PC-9 (cell line): ENCODE results near the gene SPRR2D. TPM values are rescaled to one million over a fixed set of nuclear protein-coding genes. Genes with fewer than 3 reads are reported as not detected.
"Not testable (repeated sequence)": the region's sequence is repeated elsewhere in the genome, so short reads cannot be mapped to it uniquely, and the experiment has no call there.

Source experiments
- BruUV-seq: library from RNA; stranded (reverse); fragments of 400-500 nt; replicated peaks from 2 replicates; lab custom pipeline; 2021; lab: Mats Ljungman, UMichigan
- CTCF ChIA-PET: fragments of 300-600 bp; sonication (Branson Sonifier 250); formaldehyde crosslinking; loops from one replicate; lab custom pipeline; 2022; ENCODE audit warnings: antibody characterized with exemption; lab: Charles Lee
- POLR2A ChIA-PET: fragments of 300-600 bp; sonication (Branson Sonifier 250); formaldehyde crosslinking; loops from one replicate; lab custom pipeline; 2022; ENCODE audit warnings: antibody characterized with exemption; ENCODE audit not compliant: unreplicated experiment; lab: Charles Lee
- DNase-seq, 2 experiments: peaks; one replicate each; pipeline versions ENCODE4 v3.0.0 to v3.0.0-alpha.2; 2015 to 2022; ENCODE audit warnings: mixed read lengths in 1 of 2
- H2AFZ ChIP-seq: fragments of 200-600 bp; sonication (generic); 2 replicates; pipeline ENCODE4 v1.8.1; 2017; ENCODE audit warnings: antibody characterized with exemption
- H3F3A ChIP-seq: fragments of 200-600 bp; sonication (generic); 2 replicates; pipeline ENCODE4 v1.8.1; 2017; ENCODE audit warnings: antibody characterized with exemption, mild to moderate bottlenecking, low read depth; ENCODE audit not compliant: insufficient read depth
- H3K27ac ChIP-seq: fragments of 200-600 bp; sonication (generic); 2 replicates; pipeline ENCODE4 v1.6.1; 2016; ENCODE audit warnings: mixed run types
- H3K27me3 ChIP-seq: fragments of 200-600 bp; sonication (generic); 2 replicates; pipeline ENCODE4 v1.6.1; 2016; ENCODE audit warnings: low read depth, mixed run types; ENCODE audit not compliant: insufficient read depth
- H3K36me3 ChIP-seq: fragments of 200-600 bp; sonication (generic); 2 replicates; pipeline ENCODE4 v1.6.1; 2016; ENCODE audit warnings: low read depth, mixed run types
- H3K4me1 ChIP-seq: fragments of 200-600 bp; sonication (generic); replicated peaks from 2 replicates; pipeline ENCODE4 v1.6.1; 2016; ENCODE audit warnings: mixed run types; ENCODE audit not compliant: insufficient read depth
- H3K4me2 ChIP-seq: fragments of 200-600 bp; sonication (generic); 2 replicates; pipeline ENCODE4 v1.6.1; 2017; ENCODE audit warnings: mixed run types
- H3K4me3 ChIP-seq: fragments of 200-600 bp; sonication (generic); 2 replicates; pipeline ENCODE4 v1.6.1; 2016; ENCODE audit warnings: mixed run types
- H3K79me2 ChIP-seq: fragments of 200-600 bp; sonication (generic); 2 replicates; pipeline ENCODE4 v1.6.1; 2017; ENCODE audit warnings: low read depth, mixed run types
- H3K9me2 ChIP-seq: fragments of 200-600 bp; sonication (generic); 2 replicates; pipeline ENCODE4 v1.8.1; 2017; ENCODE audit warnings: mild to moderate bottlenecking; ENCODE audit not compliant: insufficient read depth
- H3K9me3 ChIP-seq: fragments of 200-600 bp; sonication (generic); 2 replicates; pipeline ENCODE4 v1.8.1; 2016; ENCODE audit warnings: low read depth; ENCODE audit not compliant: insufficient read depth
- H4K20me1 ChIP-seq: fragments of 200-600 bp; sonication (generic); 2 replicates; pipeline ENCODE4 v1.8.1; 2017; ENCODE audit not compliant: insufficient read depth
- CTCF ChIP-seq: fragments of 200-600 bp; sonication (generic); conservative IDR thresholded peaks from 2 replicates; pipeline ENCODE4 v1.6.1; 2017; ENCODE audit warnings: mixed run types, antibody characterized with exemption, mild to moderate bottlenecking, moderate library complexity
- EZH2 ChIP-seq: fragments of 200-600 bp; sonication (generic); IDR thresholded peaks from 2 replicates; pipeline ENCODE4 v1.8.0; 2017; ENCODE audit warnings: antibody characterized with exemption, low read depth
- intact Hi-C: fragments of 100-400 bp; cut with micrococcal nuclease; formaldehyde crosslinking; loops from one replicate; pipeline ENCODE4 v1.10.0; 2022; ENCODE audit not compliant: unreplicated experiment
- total RNA-seq: library from RNA; stranded (reverse); gene quantifications from 2 replicates; pipeline ENCODE4 v1.2.3, GENCODE V29; 2021

SPRR2D gene
- total RNA-seq, 1 experiment from 2014 or later, result not detected

GRCh38 chr1:153025797-153026196 lies 15.1 kb downstream of the SPRR2D start:
- CTCF ChIA-PET, result no interaction called here

DNA sequence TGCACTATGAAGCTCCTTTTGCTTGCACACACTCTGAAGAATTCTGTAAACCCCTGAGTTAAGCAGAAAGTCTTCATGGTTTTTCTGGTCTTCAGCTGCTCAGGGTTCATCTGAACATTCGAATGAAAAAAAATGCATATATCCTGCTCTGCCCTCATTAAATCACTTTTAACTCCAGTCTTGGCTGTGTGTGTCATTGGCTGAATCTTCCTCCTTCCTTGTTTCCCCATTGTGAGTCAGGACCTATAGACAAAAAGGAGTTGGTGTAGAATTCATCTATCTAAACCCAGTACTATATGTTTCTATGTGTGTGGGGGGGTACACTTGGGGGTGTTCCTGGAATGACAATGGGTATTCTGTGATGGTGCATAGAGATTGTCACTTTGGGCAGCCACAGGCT lies 16.5 kb downstream of the SPRR2D start:
- ChIA-PET POLR2A (no interaction called here), CTCF (no interaction called here)
- no TSS peak for BruUV-seq
- Histone ChIP-seq H3K4me1 (no peaks in the 10 kb centered on the region), H4K20me1 (no peaks in the 10 kb centered on the region), H3K27ac (no peak overlapping the region), H3K79me2 (no peaks in the 10 kb centered on the region), H3K9me2 (0 out of 2 replicates have a peak, but pooled peaks cover 5% of the 10 kb centered on the region), H3K36me3 (no peaks in the 10 kb centered on the region), H2AFZ (no peak overlapping the region), H3K4me2 (no peak overlapping the region), H3K9me3 (no peaks in the 10 kb centered on the region), H3F3A (no peaks in the 10 kb centered on the region), H3K4me3 (no peak overlapping the region), H3K27me3 (no peaks in the 10 kb centered on the region)
- intact Hi-C loops, result no loop called here
- no peak for DNase-seq
- no peak for TF ChIP-seq CTCF
- no peak for TF ChIP-seq EZH2

More at GRCh38 chr1:153025797-153026196, 15.1 kb downstream of the SPRR2D start:
- H3K27ac ChIP-seq, result no peak overlapping the region
- no peaks in the 10 kb centered on the region for H3K79me2 ChIP-seq
- no peak overlapping the region for H3K4me2 ChIP-seq
- 0 out of 2 replicates have a peak, but pooled peaks cover 5% of the 10 kb centered on the region for H3K9me2 ChIP-seq
- no TSS peak for BruUV-seq
- POLR2A ChIA-PET, result no interaction called here
- no peak for TF ChIP-seq EZH2
- no peak for TF ChIP-seq CTCF
- no peaks in the 10 kb centered on the region for H3K36me3 ChIP-seq
- H2AFZ ChIP-seq, result no peak overlapping the region
- H3K4me3 ChIP-seq, result no peak overlapping the region
- intact Hi-C loops, result no loop called here
- H3F3A ChIP-seq, result no peaks in the 10 kb centered on the region
- no peaks in the 10 kb centered on the region for H4K20me1 ChIP-seq
- H3K4me1 ChIP-seq, result peaks cover 9% of the 10 kb centered on the region
- no peaks in the 10 kb centered on the region for H3K27me3 ChIP-seq
- DNase-seq, result no peak
- no peaks in the 10 kb centered on the region for H3K9me3 ChIP-seq

GRCh38 chr1:153023109-153023508 lies 17.8 kb downstream of the SPRR2D start:
- no peak for DNase-seq
- CTCF ChIA-PET, result no interaction called here
- no peaks in the 10 kb centered on the region for H3K27me3 ChIP-seq
- H3K9me2 ChIP-seq, result 0 out of 2 replicates have a peak, but pooled peaks cover 5% of the 10 kb centered on the region
- H3K36me3 ChIP-seq, result no peaks in the 10 kb centered on the region
- POLR2A ChIA-PET, result no interaction called here
- H3K79me2 ChIP-seq, result no peaks in the 10 kb centered on the region
- H2AFZ ChIP-seq, result no peak overlapping the region
- H3K27ac ChIP-seq, result no peak overlapping the region
- intact Hi-C loops, result no loop called here
- no peaks in the 10 kb centered on the region for H3F3A ChIP-seq
- H3K9me3 ChIP-seq, result no peaks in the 10 kb centered on the region
- no peak overlapping the region for H3K4me3 ChIP-seq
- H3K4me1 ChIP-seq, result no peaks in the 10 kb centered on the region
- H4K20me1 ChIP-seq, result no peaks in the 10 kb centered on the region
- no peak overlapping the region for H3K4me2 ChIP-seq
- TF ChIP-seq EZH2, result no peak
- TF ChIP-seq CTCF, result no peak
- BruUV-seq, result no TSS peak

DNA sequence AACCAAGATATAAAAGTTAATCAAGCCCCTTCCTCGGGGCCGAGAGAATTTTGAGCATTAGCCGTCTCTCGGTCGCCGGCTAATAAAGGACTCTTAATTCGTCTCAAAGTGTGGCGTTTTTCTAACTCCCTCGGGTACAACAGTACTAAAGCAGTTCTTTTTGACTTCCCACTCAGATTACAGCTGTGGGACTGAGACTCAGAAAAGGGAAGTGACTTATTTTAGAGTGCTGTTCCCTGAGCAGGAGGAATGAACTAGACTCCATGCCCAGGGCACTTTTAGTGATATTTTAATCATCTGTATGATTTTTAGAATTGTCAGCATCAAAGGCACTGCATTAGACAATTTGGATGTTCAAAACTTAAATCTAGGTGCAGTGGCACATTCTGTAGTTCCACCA lies 18.6 kb downstream of the SPRR2D start:
- H3F3A ChIP-seq, CTCF ChIA-PET, H4K20me1 ChIP-seq, H3K4me1 ChIP-seq, DNase-seq, H3K4me2 ChIP-seq, H3K79me2 ChIP-seq, H3K27me3 ChIP-seq, POLR2A ChIA-PET, H3K36me3 ChIP-seq, intact Hi-C loops, H3K9me2 ChIP-seq, H2AFZ ChIP-seq, H3K27ac ChIP-seq, BruUV-seq, H3K9me3 ChIP-seq, H3K4me3 ChIP-seq: not testable (repeated sequence)

DNA sequence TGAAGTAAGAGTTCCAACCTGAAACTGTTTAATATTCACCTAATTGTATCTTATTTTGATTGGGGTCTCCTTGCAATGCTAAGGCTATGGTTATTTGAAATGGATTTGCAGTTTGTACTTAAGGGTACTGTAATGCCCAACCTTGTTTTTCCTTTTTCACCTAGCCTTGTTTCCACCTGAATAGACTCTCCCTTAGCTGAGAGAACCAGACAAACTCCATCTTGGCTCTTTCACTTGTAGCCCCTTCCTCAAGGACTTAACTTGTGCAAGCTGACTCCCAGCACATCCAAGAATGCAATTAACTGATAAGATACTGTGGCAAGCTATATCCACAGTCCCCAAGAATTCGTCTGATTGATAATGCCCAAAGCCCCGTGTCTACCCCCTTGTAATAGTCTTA lies 19.1 kb downstream of the SPRR2D start:
- H3K9me3 ChIP-seq, H3K27me3 ChIP-seq, H3K4me3 ChIP-seq, H4K20me1 ChIP-seq, H3K27ac ChIP-seq, POLR2A ChIA-PET, H3K9me2 ChIP-seq, H3K4me2 ChIP-seq, BruUV-seq, H3F3A ChIP-seq, CTCF ChIA-PET, DNase-seq, H3K4me1 ChIP-seq, intact Hi-C loops, H3K36me3 ChIP-seq, H3K79me2 ChIP-seq, H2AFZ ChIP-seq: not testable (repeated sequence)
